Mesenchymal stem cell (in vitro differentiated cells and primary cell): ENCODE data around the gene NEDD8.

Experiments
- DNase-seq: peaks from one replicate; pipeline ENCODE4 v3.0.0-alpha.2; 2013
- H2AFZ ChIP-seq: one replicate; pipeline ENCODE4 v1.6.1; 2013; ENCODE audit warnings: low read depth, mild to moderate bottlenecking, control low read depth, inconsistent platforms, low read length, moderate library complexity
- H2AK5ac ChIP-seq: 2 replicates; pipeline ENCODE4 v1.6.1; 2013; ENCODE audit warnings: low read length, moderate library complexity, mild to moderate bottlenecking, inconsistent platforms; ENCODE audit not compliant: severe bottlenecking
- H2BK120ac ChIP-seq: one replicate; pipeline ENCODE4 v1.6.1; 2013; ENCODE audit warnings: low read depth, mild to moderate bottlenecking, inconsistent platforms, low read length, moderate library complexity
- H2BK12ac ChIP-seq, 2 experiments: one replicate each; pipeline ENCODE4 v1.6.1; 2013; ENCODE audit warnings: inconsistent platforms in 2 of 2, low read length in 2 of 2, mild to moderate bottlenecking in 2 of 2, moderate library complexity in 2 of 2, control low read depth in 1 of 2
- H2BK15ac ChIP-seq: one replicate; pipeline ENCODE4 v1.6.1; 2013; ENCODE audit warnings: mild to moderate bottlenecking, low read depth, inconsistent platforms; ENCODE audit not compliant: poor library complexity, severe bottlenecking
- H2BK5ac ChIP-seq: 2 replicates; pipeline ENCODE4 v1.6.1; 2013; ENCODE audit warnings: low read depth, mild to moderate bottlenecking, low read length, control low read depth, inconsistent platforms; ENCODE audit not compliant: poor library complexity, severe bottlenecking
- H3K14ac ChIP-seq, 2 experiments: one replicate each; pipeline ENCODE4 v1.6.1; 2013; ENCODE audit warnings: inconsistent platforms in 2 of 2, low read length in 2 of 2, control low read depth in 1 of 2, mild to moderate bottlenecking in 1 of 2, moderate library complexity in 1 of 2
- H3K18ac ChIP-seq, 2 experiments: one replicate each; pipeline ENCODE4 v1.6.1; 2013; ENCODE audit warnings: inconsistent platforms in 2 of 2, low read length in 2 of 2, control low read depth in 1 of 2, low read depth in 1 of 2, mild to moderate bottlenecking in 1 of 2
- H3K23ac ChIP-seq, 2 experiments: one replicate each; pipeline ENCODE4 v1.6.1; 2013; ENCODE audit warnings: inconsistent platforms in 2 of 2, low read length in 2 of 2, mild to moderate bottlenecking in 2 of 2, moderate library complexity in 2 of 2, control low read depth in 1 of 2
- H3K27ac ChIP-seq: 2 replicates; pipeline ENCODE4 v1.5.1; 2013; ENCODE audit warnings: mild to moderate bottlenecking, moderate library complexity, low read length, control low read depth, inconsistent platforms; ENCODE audit not compliant: poor library complexity, severe bottlenecking
- H3K27me3 ChIP-seq, 2 experiments: 2 replicates each; pipeline versions ENCODE4 v1.6.1 to v1.7.0; 2013; ENCODE audit warnings: low read length in 2 of 2, mild to moderate bottlenecking in 2 of 2, moderate library complexity in 2 of 2, control low read depth in 1 of 2, inconsistent platforms in 1 of 2; ENCODE audit not compliant: control insufficient read depth in 1 of 2, insufficient read depth in 1 of 2
- H3K36me3 ChIP-seq, 2 experiments: 2 replicates each; pipeline versions ENCODE4 v1.6.1 to v1.7.0; 2013; ENCODE audit warnings: low read length in 2 of 2, control low read depth in 1 of 2, inconsistent platforms in 1 of 2, low read depth in 1 of 2, mild to moderate bottlenecking in 1 of 2; ENCODE audit not compliant: insufficient read depth in 2 of 2, control insufficient read depth in 1 of 2
- H3K4ac ChIP-seq, 2 experiments: one replicate each; pipeline ENCODE4 v1.6.1; 2013; ENCODE audit warnings: inconsistent platforms in 2 of 2, low read length in 2 of 2, mild to moderate bottlenecking in 2 of 2, moderate library complexity in 2 of 2, control low read depth in 1 of 2, low read depth in 1 of 2
- H3K4me1 ChIP-seq: 2 replicates; pipeline ENCODE4 v1.6.1; 2013; ENCODE audit warnings: low read depth, low read length, control low read depth; ENCODE audit not compliant: control insufficient read depth, insufficient read depth
- H3K4me2 ChIP-seq: 2 replicates; pipeline ENCODE4 v1.6.1; 2013; ENCODE audit warnings: low read length, mild to moderate bottlenecking, inconsistent platforms; ENCODE audit not compliant: poor library complexity, severe bottlenecking
- H3K4me3 ChIP-seq, 2 experiments: 2 replicates each; pipeline versions ENCODE4 v1.5.1 to v1.7.0; 2013; ENCODE audit warnings: low read length in 2 of 2, mild to moderate bottlenecking in 2 of 2, control low read depth in 1 of 2, low read depth in 1 of 2; ENCODE audit not compliant: insufficient read depth in 1 of 2
- H3K79me1 ChIP-seq: replicated peaks from 2 replicates; pipeline ENCODE4 v1.6.1; 2013; ENCODE audit warnings: mild to moderate bottlenecking, control low read depth, low read length, inconsistent platforms; ENCODE audit not compliant: poor library complexity, severe bottlenecking
- H3K9ac ChIP-seq: 2 replicates; pipeline ENCODE4 v1.7.0; 2013; ENCODE audit warnings: mild to moderate bottlenecking, low read length, moderate library complexity
- H3K9me3 ChIP-seq: 2 replicates; pipeline ENCODE4 v1.7.0; 2013; ENCODE audit warnings: mild to moderate bottlenecking, low read length; ENCODE audit not compliant: control insufficient read depth
- H4K8ac ChIP-seq: one replicate; pipeline ENCODE4 v1.6.1; 2013; ENCODE audit warnings: inconsistent platforms, mild to moderate bottlenecking, low read length, moderate library complexity
- H4K91ac ChIP-seq: one replicate; pipeline ENCODE4 v1.6.1; 2013; ENCODE audit warnings: mild to moderate bottlenecking, low read length, inconsistent platforms
- WGBS: methylation state at CpG from one replicate; pipeline ENCODE4 v1.1.7; 2013; ENCODE audit warnings: mixed read lengths; 5-methylcytosine and 5-hydroxymethylcytosine counted together

Gene NEDD8

DNA sequence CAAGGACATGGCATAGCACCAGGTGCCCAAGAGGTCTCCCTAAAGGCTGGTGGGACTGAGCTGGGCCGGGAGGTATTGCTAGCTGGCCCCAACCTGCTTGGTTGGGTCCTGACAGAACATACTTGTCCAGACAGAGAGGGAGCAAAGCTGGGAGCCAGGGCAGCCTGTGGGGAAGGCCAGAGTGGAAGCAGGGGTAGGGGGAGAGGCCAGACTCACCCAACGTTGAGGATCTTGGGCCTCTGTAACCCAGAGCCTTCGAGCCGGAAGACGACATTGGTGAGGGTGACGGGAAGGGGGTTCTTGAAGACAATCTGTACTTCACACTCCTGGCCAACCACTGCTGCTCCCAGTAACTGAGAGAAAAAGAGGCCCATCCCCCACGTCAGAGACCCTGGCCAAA is 21.8 kb upstream of the NEDD8 start:
- WGBS, result 89% methylated on average over 7 of the region's 7 CpGs
- H3K36me3 ChIP-seq, result peaks cover 18 to 28% of the 10 kb centered on the region in 2 experiments
- no peak overlapping the region for H3K4me3 ChIP-seq
- no peaks in the 10 kb centered on the region for H3K79me1 ChIP-seq
- H2AFZ ChIP-seq, result no peak overlapping the region
- no peak overlapping the region for H4K91ac ChIP-seq
- peaks cover 8% of the 10 kb centered on the region for H3K4me1 ChIP-seq
- H4K8ac ChIP-seq, result no peak overlapping the region
- H3K23ac ChIP-seq, result no peak overlapping the region
- H3K18ac ChIP-seq, result no peak overlapping the region
- H3K9ac ChIP-seq, result no peak overlapping the region
- no peak overlapping the region for H2BK12ac ChIP-seq
- H3K9me3 ChIP-seq, result no peaks in the 10 kb centered on the region
- no peak overlapping the region for H3K27ac ChIP-seq
- no peak overlapping the region for H2BK5ac ChIP-seq
- H3K27me3 ChIP-seq, result no peaks in the 10 kb centered on the region
- no peak overlapping the region for H2AK5ac ChIP-seq
- H2BK15ac ChIP-seq, result no peak overlapping the region
- no peak overlapping the region for H3K4me2 ChIP-seq
- no peak for DNase-seq
- no peak overlapping the region for H3K4ac ChIP-seq
- H3K14ac ChIP-seq, result no peak overlapping the region
- H2BK120ac ChIP-seq, result no peak overlapping the region

DNA sequence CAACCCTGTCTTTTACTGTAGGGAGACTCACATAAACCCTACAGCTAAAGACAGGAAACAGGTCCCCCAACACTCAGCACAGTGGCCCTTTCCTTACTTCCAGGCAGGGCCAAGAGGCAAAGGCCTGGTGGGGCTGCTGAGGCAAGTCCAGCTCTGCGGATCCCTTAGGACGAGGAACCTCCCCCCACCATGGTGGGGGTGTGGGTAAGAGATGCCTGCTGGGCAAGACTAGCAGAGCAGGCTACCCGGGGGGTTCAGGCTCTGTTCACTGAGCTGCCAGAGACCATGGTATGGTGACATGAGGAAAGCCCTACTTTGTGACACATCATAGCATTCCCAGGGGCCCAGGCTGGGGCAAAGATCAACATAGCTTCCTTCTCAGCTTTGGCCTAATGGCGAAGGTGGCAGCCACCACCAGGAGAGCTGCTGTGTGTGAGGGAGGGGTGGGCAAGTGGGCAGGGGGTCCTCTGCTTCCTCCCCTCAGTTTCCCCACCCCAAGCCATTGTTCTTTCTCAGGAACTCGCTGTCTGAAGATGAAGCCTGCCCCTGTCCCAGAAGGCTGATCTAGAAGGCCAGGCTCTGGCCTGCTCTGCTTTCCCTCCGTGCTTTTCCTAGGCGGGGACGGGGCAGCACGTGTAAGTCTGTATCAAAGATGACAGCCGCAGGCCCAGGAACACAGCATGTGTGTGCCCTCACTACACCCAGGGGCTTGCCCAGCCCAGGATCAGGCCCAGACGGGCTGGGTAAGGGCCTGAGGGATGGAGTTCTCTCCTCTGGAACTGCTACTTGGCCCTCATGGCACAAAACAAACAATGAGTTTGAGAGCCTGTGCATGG is 20.3 kb upstream of the NEDD8 start:
- Histone ChIP-seq H2BK120ac (no peak overlapping the region), H3K9me3 (no peaks in the 10 kb centered on the region), H3K79me1 (no peaks in the 10 kb centered on the region), H2AK5ac (no peak overlapping the region), H2BK5ac (no peak overlapping the region), H4K91ac (no peak overlapping the region), H2BK15ac (no peak overlapping the region), H3K4me1 (peaks cover 8% of the 10 kb centered on the region), H2BK12ac (no peak overlapping the region), H3K14ac (no peak overlapping the region), H3K27ac (no peak overlapping the region), H3K27me3 (no peaks in the 10 kb centered on the region), H3K9ac (no peak overlapping the region), H3K18ac (no peak overlapping the region), H2AFZ (no peak overlapping the region), H3K4me2 (no peak overlapping the region), H4K8ac (peak overlapping the region; percentile 39), H3K4me3 (no peak overlapping the region), H3K36me3 (peaks cover 18 to 22% of the 10 kb centered on the region in 2 experiments), H3K4ac (no peak overlapping the region), H3K23ac (no peak overlapping the region)
- DNase-seq, result no peak
- 87% methylated on average over 11 of the region's 11 CpGs for WGBS

GRCh38 chr14:24251880-24252288 is 19.7 kb upstream of the NEDD8 start:
- Histone ChIP-seq H2AK5ac (no peak overlapping the region), H3K27me3 (no peaks in the 10 kb centered on the region), H3K23ac (no peak overlapping the region), H4K91ac (no peak overlapping the region), H3K4me2 (no peak overlapping the region), H3K36me3 (peaks cover 18 to 22% of the 10 kb centered on the region in 2 experiments), H2BK120ac (no peak overlapping the region), H3K4ac (no peak overlapping the region), H3K9me3 (no peaks in the 10 kb centered on the region), H3K18ac (no peak overlapping the region), H4K8ac (no peak overlapping the region), H3K14ac (no peak overlapping the region), H3K4me1 (peaks cover 8% of the 10 kb centered on the region), H3K4me3 (no peak overlapping the region), H2BK12ac (no peak overlapping the region), H2BK15ac (no peak overlapping the region), H3K9ac (no peak overlapping the region), H2BK5ac (no peak overlapping the region), H2AFZ (no peak overlapping the region), H3K79me1 (no peaks in the 10 kb centered on the region), H3K27ac (no peak overlapping the region)
- DNase-seq, result peak; percentile 78
- 73% methylated on average over 1 of the region's 1 CpG for WGBS

GRCh38 chr14:24250354-24250753 is 18.2 kb upstream of the NEDD8 start:
- Histone ChIP-seq H3K27me3 (no peaks in the 10 kb centered on the region), H3K14ac (no peak overlapping the region), H2BK5ac (no peak overlapping the region), H4K8ac (no peak overlapping the region), H2BK15ac (no peak overlapping the region), H3K4me1 (peaks cover 8% of the 10 kb centered on the region), H3K9me3 (no peaks in the 10 kb centered on the region), H2AK5ac (no peak overlapping the region), H3K23ac (no peak overlapping the region), H2BK120ac (no peak overlapping the region), H3K79me1 (no peaks in the 10 kb centered on the region), H3K27ac (no peak overlapping the region), H2BK12ac (no peak overlapping the region), H2AFZ (no peak overlapping the region), H3K4me3 (no peak overlapping the region), H3K9ac (no peak overlapping the region), H4K91ac (no peak overlapping the region), H3K4me2 (no peak overlapping the region), H3K36me3 (peaks cover 13 to 20% of the 10 kb centered on the region in 2 experiments), H3K4ac (no peak overlapping the region), H3K18ac (no peak overlapping the region)
- DNase-seq, result no peak
- whole genome bisulfite sequencing, result 71% methylated on average over 4 of the region's 4 CpGs
